Iris pigment epithelial cell (primary cell): ENCODE data around the gene LINGO3.

Experiments used
- DNase-seq: peaks from one replicate; pipeline ENCODE4 v3.0.0-alpha.2; 2011; ENCODE audit warnings: low read depth

Gene LINGO3

DNA sequence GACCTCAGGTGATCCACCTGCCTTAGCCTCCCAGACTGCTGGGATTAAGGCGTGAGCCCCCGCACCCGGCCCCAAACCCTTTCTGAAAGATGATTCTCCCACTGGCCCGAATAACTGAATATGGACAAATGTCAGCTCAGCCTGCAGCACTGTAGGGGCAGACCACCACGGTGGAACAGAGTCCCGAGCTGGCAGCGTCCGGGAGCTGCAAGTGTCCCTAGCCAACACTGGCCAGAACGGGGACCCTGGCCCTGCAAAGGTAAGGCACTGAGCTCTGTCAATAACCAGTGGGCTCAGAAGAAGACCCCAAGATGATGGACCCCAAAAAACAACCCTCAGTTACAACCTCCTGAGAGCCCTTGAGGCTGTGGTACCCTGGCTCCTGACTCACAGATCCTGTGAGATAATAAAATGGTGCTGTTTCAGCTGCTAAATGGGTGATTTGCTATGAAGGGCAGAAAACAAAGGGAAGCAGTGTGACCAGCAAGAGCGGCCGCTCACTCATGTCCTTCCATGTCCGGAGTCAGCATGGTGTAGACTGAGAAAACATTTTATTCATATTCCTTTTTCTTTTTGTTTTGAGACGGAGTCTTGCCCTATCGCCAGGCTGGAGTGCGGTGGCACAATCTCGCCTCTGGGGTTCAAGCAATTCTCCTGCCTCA is 18.9 kb upstream of the LINGO3 start:
- no peak for DNase-seq

DNA sequence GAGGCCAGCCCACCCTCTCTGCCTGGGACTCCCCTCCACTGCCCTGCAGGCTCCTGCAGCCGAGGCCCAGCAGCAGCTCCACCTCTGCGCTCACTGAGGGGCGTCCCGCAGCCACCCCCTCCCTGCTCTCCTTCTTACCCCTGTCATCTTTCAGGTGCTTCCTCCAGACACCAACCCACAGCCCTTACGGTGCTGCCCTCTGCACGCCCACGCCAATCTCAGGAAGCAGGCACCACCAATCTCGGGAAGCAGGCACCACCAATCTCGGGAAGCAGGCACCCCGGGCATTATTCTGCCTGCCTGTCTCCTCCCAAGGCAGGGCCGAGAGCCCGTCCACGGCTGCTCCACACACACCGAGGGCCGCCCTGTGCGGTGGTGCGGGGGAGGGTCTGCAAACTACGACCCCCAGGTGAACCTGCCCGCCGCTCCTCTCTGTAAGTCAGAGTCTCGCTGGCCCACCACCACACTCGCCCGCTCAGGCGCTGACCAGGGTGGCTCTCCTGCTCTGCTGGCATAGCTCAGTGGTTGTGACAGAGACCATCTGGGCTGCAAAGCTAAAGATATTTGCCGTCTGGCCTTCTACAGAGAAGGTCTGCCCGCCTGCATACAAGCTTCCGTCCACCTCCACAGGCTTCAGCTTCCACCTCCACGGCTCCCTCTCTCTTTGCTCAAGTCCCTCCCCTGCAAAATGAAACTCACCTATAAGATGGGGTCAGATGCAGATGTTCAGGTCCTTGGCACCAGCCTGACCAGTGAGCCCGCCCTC is 17.5 kb upstream of the LINGO3 start:
- DNase-seq: no peak

DNA sequence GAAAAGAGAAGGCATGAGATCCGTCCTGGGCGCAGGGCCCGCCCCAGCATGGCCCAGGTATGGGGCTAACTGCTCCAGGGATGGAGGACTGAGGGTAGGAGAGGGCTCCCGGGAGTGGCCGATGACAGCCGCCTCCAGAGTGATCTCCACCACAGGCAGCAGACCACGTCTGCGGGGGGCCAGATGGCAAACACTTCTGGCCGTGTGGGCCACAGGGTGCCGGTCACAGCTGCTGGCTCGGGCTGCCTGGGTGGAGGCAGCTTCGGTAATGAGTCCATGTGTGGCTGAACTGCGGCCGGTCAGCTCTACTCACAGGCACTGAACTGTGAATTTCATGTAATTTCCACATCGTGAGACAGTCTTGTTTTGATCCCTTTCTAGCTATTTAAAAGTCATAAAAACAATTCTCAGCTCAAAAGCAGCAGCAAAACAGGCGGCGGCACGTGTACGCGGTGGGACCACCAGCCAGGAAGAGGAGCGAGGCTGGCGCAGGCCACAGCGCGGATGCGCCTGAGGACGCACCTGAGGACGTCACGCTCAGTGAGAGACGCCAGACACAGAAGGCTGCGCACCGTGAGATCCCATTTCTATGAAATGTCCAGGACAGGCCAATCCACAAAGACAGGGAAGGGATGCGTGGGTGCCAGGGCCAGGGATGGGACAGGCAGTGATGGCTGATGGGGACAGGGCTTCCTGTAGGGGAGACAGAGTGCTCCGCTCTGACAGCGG is 16.4 kb upstream of the LINGO3 start:
- DNase-seq: no peak

DNA sequence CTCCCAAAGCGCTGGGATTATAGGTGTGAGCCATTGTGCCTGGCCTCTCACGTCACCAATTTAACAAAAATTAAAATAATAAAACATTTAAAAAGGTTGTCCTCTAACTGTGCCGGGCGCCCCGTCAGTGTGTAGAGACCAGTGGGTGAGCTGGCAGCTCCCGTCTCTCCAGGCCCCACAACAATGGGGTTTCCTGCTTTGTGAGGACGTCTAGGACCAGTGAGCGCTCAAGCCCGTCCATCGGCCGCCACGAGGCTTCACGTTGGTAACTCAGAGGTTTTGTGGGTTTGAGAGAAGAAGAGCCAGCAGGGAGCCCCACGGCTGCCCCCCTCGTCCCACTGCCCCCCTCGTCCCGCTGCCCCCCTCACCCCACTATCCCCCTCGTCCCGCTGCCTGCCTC is 15.8 kb upstream of the LINGO3 start:
- DNase-seq: no peak

DNA sequence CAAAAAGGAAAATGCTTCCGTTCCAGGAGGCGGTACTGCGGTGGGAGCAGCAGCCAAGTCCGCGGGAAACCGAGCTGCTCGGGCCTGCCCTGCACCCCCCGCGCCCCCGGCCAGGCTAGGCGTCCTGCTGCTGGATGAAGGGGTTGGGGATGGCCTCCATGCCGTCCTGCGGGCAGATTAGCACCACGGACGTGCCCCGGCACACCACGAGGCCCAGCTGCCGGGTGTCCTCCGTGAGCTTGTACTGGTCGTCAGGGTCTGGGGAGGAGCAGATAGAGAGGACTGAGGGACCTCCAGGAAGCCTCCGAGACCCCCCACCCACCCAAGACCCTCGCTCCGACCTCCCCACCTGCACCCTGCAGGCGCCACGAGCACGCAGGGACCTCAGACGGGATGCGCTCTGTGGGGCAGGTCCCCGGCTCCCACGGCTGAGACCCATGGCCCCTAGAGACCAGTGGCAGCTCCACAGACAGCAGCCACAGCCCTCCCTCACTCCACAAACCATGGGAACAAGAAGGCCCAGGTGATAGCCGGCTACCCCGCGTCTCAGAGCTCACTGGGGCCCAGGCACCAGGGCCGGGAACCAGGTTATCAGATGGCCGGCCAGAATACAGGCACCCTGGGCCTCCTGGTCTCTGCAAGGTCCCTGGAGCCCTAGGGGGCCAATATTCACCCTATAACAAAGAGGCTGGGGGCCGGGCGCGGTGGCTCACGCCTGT is 13.8 kb upstream of the LINGO3 start:
- no peak for DNase-seq

DNA sequence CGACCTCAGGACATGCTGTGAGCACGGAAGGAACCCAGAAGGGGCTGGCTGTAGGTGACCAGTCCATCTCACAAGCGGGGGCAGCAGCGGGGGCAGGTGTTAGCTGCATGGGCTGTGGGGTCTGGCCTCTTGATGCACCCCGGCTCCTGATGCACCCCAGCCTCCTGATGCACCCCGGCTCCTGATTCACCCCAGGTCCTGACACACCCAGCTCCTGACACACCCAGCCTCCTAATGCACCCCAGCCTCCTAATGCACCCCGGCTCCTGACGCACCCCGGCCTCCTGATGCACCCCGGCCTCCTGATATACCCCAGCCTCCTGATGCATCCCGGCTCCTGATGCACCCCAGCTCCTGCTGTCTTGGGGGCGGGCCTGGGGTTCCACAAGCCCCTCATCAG is 13.0 kb upstream of the LINGO3 start:
- DNase-seq: no peak

DNA sequence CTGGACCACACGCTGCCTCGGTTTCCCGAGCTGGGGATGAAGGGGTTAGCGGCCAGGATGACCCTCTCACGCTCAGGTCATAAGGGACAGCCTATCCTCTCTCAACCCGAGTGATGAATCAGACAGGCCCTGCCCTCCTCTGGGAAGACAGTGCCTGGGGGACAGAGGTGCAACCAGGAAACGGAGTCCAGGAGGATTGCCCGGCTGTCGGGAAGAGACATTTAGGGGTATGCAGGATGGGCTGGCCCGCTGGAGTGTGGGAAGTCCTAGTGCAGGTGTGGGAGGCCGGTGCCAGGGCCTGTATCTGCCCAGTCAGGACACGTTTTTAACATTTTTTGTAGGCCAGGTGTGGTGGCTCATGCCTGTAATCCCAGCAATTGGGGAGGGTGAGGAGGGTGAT is 12.1 kb upstream of the LINGO3 start:
- DNase-seq: no peak

DNA sequence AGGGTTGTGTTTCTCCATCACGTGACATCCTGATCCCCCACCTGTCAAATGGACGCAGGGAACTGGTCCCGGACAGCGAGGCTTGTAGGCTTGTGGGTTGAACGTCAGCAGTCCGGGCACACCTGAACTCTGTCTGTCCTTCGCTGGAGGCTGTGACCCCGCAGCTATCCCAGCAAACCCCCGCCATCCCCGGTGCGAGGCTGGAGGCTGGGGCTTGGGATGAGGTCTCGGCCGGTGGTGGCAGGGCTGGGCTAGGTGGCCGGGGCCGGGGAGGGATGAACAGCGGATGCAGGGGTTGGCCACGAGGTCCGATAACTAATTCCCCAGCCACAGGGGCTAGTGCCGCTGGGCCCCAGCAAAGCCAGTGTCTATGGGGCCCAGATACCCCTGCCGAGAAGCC is 11.6 kb upstream of the LINGO3 start:
- no peak for DNase-seq

DNA sequence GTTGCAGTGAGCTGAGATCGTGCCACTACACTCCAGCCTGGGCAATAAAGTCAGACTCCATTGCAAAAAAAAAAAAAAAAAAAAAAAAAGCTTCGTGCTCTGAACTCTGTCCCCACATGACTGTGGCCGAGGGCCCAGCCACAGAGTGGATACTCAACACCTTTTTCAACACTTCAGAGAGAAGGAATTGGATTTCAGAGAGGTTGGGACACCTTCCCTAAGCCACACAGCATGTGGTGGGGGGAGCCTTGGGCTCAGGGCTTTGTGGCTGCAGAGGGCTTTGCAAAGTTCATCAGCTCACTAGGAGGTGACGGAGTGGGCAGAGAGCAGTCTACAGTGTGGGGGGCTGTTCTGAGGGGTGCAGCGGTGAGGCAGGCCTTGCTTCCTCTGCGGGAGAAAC is 11.0 kb upstream of the LINGO3 start:
- DNase-seq: no peak

DNA sequence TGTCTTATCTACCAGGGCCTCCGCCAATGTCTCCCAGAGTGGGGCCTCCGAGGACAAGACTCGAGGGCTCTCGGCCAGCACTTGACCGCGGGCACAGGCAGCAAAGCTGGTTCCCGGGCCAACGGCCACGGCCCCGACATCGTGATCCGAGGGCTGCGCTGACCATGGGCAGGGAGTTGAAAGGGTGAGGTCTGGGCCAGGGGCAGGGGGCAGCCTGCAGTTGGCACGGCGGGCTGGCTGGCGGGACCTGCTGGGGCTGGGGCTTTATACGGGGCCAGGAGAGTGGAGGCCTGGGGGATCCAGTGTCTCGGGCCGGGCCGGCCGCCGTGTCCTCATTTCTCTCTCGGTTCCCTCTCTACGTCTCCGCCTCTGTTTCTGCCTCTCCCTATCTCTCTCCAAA is 9.8 kb upstream of the LINGO3 start:
- DNase-seq: no peak

DNA sequence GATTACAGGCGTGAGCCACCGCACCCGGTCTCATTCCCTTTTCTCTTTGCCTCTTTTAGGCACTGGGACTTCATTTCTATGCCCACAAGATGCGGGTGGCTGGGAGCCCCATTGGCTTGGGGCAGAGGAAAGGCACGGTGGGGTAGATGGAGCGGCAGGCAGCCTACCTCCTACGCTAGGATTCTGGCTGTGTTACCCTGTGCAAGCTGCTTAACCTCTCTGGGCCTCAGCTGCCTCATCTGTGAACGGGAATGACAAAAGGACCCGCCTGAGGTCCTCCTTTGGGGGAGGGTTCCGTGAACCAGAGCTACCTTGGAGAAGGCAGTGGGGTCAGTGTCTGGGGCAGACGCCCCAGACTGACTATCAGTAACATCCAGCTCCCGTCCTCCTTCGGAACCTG is 9.3 kb upstream of the LINGO3 start:
- no peak for DNase-seq

DNA sequence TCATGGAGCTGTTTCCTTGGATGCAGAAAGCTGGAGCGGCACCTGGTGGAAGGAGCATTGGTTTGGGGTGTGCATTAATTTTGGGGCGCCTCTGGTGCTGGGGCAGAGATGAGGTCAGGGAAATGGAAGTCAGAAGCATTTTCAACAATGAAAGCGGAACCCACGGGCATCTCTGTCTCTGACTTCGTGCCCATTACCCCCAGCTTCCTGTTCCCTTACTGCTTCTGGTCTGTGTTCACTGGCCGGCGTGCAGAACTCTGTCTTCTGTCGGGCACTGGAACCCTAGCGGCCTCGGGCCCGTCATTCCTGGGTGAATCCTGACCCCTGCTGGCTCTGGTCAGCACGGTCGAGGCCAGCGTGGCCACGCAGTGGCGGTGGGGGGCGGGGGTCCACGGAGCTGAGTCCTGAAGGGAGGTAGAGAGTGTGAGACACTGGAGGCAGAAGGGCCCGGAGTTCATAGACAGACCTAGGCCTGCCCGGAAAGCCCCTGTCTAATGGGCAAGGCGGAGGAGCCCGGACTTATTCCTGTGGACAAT is 7.9 kb upstream of the LINGO3 start:
- DNase-seq: peak; percentile 61

DNA sequence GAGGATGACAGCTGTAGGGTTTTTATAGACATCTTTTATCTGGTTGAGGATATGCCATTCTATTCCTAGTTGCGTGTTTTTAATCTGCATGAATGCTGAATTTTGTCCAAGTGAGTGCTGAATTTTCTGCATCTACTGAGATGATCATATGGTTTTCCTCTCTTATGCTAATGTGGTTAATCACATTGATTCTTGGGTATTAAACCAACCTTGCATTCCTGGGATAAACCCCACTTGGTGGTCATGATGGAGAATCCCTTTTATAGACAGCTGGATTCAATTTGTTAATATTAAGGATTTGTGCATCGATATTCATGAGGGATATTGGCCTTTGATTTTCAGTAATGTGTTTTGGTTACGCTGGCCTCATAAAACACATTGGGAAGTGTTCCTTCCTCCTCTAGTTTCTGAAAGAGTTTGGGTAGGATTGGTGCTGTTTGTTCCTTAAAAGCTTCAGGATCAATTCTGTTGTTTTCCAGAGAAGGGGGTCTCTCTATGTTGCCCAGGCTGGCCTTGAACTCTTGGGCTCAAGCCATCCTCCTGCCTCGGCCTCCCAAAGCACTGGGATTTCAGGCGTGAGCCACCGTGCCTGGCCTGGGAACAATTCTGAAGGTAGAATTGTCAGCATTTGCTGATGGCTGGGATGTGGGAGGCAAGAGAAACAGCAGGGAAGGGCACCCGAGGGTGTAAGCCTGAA is 7.3 kb upstream of the LINGO3 start:
- no peak for DNase-seq

DNA sequence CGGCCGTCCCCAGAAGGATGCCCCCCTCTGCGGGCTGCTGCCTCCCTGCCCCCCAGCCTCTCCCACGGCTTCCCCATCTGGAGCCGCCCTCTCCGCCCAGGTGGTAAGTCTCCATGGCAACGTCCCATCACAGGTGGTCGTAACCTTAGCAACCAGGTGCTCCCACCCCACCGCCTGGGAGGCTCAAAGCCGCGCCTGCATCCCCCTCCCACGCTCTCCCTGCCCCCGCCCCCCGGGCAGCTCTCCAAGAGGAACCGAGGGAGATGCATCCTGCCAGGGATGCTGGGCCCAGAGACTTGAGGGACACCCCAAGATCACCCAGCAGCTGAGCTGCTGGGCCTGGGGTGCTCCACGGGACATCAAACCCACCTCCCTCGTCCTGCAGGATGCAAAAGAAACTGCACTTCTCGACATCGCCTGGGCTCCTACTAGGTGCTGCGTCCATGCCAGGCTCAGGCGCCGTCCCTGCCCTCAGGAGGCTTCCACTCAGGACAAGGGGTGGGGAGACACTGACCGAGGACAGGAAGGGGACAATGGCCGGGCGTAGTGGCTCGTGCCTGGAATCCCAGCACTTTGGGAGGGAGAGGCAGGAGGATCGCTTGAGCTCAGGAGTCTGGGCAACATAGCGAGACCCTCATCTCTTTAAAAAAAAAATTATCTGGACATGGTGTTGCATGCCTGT is 5.0 kb upstream of the LINGO3 start:
- no peak for DNase-seq

DNA sequence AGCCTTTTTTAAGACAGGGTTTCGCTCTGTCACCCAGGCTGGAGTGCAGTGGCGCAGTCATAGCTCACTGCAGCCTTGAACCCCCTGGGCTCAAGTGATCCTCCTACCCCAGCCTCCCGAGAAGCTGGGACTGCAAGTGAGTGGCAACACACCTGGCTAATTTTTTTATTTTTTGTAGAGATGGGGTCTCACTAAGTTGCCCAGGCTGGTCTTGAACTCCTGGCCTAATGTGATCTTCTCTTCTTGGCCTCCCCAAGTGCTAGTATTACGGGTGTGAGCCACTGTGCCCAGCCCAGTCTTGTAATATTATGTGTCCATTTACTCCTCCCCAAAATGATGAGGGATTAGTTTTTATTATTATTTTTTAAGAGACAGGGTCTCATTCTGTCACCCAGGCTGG is 3.1 kb upstream of the LINGO3 start:
- no peak for DNase-seq

DNA sequence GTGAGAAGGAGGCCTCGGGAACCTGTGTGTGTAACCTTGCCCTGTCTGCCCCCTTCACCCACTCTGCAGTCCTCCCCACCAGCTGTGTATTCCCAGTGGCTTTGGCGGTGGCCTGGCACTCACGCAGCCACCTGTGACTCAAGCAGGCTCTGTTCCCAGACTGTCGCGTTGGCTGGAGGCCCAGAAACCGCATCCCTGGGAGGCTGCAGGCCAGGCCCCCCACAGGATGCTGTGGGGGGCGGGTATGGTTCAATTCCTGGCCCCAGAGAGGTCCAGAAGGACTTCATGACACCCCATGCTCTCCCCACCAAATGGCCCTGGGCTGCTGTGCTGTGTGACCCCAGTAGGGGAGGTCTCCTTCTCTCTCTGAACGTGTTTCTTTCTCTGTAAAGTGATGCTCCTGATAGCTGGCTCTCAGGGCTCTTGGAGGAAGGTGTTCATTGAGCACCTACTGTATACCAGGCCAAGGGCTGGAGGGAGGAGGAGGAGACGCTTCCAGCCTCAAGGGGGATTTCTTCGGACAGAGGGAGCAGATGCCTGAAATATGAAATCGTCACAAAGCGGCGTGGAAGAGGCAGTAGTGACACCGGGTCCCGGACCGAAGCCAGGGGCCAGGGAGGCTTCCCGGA is 1.9 kb upstream of the LINGO3 start:
- DNase-seq: no peak

DNA sequence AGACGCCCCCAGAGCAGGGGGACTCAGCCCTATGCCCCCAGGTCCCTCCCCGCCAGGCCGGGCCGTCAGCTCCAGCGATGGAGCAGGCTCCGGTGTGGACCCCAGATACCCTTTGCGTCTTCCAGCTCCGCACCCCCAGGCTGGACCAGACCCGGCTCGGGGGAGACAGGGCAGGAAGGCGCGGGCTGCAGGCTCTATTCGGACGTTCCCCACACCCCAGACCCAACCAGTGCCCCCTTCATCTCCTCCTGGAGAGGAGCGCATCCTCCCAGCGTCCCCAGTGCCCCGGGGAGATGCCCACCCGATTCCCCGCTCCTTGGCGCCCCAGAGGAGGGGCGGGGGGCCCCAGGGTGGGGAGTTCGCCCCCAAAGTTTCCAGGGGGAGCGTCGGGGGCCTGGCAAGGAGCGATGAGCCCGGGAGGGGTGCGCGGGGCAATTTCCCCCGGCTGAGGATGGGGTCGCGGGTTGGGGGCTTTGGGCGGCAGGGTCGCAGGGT is 389 bp downstream of the LINGO3 start:
- no peak for DNase-seq

DNA sequence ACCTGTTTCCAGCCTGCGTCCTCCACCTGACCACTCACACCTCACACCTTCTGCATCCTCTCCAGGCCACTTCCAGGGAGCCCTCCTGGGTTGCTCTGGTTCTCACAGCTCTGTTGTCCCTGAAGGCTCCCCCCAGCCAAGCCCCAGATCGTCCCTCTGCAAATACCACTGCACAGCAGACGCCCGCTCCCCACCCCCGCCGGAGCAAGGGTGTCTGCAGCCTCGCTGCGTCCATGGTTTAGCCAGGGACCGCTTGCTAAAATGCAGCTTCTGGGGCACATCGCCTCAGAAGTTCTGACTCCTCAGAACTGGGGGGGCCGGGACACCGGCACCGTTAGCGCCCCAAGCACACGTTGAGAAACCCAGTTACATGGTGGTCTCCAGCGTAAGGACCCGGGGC is 983 bp downstream of the LINGO3 start:
- DNase-seq: no peak

DNA sequence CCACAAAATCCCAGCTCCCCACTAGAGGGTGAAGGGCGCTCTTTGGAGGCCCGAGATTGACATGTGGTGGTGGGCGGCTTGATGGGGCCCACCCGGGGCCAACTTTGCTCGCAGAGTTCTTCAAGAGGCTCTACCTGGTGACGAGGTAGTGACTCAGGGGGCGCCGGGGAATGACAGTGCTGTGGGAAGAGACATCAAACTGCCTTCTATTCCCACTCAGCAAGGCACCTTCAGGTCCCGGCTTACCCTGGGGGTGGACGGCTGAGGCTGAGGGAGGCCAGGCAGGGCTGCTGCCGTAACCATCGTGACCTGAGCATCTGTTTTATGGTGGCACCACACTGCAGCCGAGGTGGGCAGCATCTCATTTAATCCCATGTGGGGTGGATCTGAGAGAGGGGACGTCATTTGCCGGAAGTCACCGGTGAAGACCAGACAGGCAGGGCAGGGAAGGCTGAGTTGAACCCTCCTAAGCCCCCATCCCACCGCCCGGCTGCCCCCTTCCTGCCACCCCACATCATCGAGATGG is 1.6 kb downstream of the LINGO3 start:
- DNase-seq: no peak
